Stimulated activated CD8-positive, alpha-beta memory T cell treated with anti-CD3 and anti-CD28 coated beads, Interleukin-7, amount 100 ng/mL, for 4 hours (primary cell): ENCODE data around the gene JMJD1C.
A peak's percentile ranks its signal among the peaks of the same experiment; 100 is the strongest.

Source experiments
- DNase-seq, 2 donors: peaks; one replicate each; pipeline ENCODE4 v3.0.0-alpha.2; 2020; ENCODE audit warnings: low read depth in 2 of 2

The JMJD1C gene

GRCh38 chr10:63481815-63482421 is 16.1 kb upstream of the JMJD1C start:
- DNase-seq = no peak

GRCh38 chr10:63480237-63480636 is 14.5 kb upstream of the JMJD1C start:
- DNase-seq = no peak

- DNase-seq = no peak
These were observed 12.8 kb upstream of the JMJD1C start for GRCh38 chr10:63478564-63478963.

DNA sequence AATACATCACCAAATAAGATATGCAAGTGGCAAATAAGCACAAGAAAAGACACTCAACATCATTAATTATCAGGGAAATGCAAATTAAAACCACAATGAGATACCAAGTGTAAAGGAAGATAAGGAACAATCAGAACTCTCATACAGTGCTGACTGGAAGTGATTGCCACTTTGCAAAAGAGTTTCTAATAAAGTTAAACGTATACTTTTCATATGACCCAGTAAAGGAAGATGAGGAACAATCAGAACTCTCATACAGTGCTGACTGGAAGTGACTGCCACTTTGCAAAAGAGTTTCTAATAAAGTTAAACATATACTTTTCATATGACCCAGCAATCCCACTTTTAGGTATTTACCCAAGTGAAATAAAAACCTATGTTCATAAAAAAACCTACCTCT is 12.2 kb upstream of the JMJD1C start:
- DNase-seq = no peak

DNA sequence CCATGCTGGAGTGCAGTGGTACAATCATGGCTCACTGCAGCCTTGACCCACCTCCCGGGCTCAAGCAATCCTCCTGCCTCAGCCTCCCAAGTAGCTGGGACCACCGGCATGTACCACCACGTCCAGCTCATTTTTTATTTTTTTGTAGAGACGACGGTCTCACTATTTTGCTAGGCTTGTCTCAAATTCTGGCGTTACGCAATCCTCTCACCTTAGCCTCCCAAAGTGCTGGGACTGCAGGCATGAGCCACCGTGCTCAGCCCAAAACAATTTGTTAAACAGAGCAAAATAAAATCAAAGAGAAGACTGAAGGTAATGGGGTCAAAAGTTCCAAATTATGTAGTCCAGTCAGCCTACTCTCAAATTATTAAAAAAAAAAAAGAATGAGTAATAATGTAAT is 8.7 kb upstream of the JMJD1C start:
- no peak for DNase-seq

- no peak for DNase-seq
These were observed 5.2 kb upstream of the JMJD1C start for GRCh38 chr10:63470928-63471327.

GRCh38 chr10:63468947-63469346 is 3.2 kb upstream of the JMJD1C start:
- no peak for DNase-seq

- DNase-seq = no peak
These were observed 2.1 kb upstream of the JMJD1C start for GRCh38 chr10:63467841-63468240.

- DNase-seq = peak in 1 of 2 donors; percentile 16
These were observed 563 bp upstream of the JMJD1C start for GRCh38 chr10:63466144-63466935.

DNA sequence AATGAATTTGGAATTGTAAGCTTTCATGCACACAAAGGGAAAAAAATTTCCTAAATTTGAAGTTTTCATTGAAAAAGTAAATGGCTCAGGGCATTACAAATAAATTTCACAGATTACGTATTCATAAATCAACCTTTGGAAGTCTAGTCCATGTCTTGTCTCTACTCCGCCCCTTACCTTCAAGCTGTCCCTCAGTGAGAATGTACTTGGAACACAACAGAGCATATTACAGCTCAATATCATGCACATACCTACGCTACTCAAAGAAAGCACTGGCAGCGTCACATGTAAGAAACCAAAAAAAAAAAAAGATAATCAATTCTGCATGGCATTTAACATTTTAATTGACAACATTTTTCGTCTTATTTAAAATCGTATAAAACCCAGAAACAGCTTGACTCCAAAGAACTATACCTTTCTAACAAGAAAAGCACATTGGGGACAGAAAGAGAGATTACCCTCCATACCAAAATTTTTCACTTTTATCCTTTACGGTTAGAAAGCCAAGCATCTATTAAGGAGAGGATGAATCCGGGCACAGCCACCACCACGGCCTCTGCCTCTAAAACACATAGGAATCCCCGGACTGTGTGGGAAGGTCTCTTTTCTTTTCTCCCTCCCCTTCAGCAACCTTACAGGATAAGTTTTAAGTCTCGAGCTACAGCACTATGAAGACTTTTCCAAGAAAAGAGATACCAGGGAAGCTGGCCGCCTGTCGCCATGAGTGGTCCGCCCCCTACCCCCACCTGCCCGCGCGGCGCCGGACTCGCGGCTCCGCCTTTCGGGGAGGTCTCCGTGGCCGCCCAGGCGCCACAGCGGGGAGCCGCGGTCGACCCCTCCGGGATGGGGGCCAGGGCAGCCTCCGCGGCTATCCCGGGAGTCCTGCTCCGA is 1.1 kb downstream of the JMJD1C start:
- DNase-seq = peak in 1 of 2 donors; percentile 44

- DNase-seq = no peak
These were observed 3.3 kb downstream of the JMJD1C start for GRCh38 chr10:63462442-63462841.

- DNase-seq = no peak
These were observed 7.6 kb downstream of the JMJD1C start for GRCh38 chr10:63458177-63458576.

GRCh38 chr10:63457594-63457993 is 8.2 kb downstream of the JMJD1C start:
- DNase-seq = no peak

DNA sequence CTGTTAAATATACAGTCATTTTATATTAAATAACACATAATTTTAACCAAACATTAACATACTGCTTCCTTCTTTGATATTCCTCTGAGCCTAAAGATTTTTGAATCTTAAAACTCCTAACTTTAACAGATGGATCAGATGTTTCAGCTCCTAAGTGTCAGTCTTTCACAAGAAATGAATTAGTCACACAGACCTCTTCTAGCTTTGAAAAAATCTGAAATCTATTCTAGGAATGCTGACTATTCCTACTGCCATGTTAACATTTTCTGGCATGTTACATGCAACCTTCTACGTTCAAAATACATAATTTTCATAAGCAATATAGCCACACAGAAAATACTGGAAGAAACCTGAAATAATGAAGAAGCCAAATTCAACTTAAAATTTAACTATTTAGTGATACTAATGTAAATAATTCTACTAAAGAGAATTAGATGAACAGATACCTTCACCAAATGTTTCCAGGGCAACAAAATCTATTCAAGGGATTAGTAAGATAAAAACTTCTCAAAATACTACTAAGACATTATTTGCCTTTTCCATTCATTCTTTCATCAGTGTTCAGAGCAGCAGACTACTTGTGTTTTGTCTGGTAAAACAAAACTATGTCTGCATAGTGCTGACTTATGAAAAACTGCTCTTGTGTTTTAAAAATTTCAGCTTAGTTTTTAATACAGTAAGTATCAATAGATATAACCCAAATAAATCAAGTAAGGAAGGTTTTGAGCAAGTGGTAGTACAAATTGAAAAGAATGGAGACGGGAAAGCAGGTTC is 9.2 kb downstream of the JMJD1C start:
- no peak for DNase-seq

GRCh38 chr10:63455507-63455906 is 10.3 kb downstream of the JMJD1C start:
- DNase-seq = no peak

DNA sequence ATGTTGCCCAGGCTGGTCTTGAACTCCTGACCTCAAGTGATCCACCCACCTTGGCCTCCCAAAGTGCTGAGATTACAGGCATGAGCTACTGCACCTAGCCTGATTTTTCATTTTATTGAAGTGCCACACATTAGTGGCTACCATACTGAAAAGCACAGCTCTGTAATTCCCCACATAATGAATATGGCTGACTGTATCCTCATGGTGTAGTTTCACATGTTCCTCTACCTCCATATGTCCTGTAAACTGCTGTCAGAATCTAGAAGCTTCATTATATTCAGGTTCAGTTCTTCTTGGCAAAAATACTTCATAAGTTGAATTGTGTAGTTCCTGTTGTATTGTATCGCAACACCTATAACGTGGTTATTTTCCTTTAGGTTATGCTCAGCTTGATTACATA is 11.1 kb downstream of the JMJD1C start:
- DNase-seq = no peak

DNA sequence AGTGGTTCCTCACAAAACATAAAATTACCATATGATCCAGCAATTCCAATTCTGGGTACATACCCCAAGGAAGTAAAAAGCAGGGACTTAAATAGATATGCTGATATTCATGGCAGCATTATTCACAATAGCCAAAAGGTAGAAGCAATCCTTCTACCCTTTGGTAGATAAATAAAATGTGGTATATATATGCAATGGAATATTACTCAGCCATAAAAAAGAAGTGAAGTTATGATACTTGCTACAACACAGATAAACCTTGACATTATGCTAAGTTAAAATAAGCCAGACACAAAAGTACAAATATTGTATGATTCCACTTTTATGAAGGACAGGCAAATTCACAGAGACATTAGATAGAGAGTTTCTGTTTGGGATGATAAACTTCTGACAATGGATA is 13.3 kb downstream of the JMJD1C start:
- no peak for DNase-seq

DNA sequence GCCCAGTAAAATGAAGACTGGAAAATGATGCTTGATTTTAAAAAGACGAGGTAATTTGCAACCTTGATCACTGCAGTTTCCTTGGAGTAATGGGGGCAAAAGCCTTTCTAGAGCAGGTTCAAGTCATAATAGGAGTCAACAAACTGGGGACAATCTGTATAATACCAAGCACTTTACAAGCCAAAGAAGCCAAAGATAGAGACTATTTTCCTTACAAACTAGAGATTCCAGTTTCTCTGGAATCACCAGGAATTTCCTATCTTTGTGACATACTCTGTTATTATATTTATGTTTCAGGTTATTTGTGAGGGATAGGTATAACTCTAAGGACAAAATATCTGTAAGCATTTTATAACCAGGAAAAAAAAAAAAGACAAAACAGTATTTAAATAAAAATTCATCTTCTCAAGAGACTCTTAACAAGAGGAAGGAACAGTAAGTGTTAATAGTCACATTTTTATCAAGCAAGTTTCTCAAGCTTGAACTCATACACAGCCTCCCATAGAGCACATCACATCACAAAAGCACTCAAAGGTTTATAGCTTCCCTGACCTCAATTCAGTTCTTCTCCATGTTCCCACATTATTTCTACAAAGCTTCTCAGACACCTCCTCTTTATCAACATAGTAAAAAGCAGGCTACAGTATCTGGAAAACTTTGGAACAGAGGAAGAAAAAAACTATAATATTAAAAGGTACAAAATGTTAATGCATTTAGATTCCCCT is 18.9 kb downstream of the JMJD1C start:
- DNase-seq = no peak

DNA sequence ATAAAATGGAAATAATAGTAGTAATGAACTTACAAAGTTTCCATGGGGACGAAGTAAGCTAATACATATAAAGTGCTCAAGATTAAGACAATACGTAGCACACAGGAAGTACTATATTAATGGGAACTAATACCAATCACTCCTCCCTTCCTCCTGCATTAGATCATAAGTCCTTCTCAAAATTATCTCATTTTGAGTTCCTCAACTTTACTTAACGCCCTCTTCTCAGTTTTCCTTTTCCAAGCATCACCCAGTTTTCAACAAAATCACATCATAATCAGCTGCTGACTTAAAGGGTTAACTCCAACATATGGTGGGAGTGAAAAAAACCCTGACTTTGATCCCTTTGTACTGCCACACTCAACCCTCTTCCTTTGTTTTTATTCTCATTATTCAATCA is 24.4 kb downstream of the JMJD1C start:
- no peak for DNase-seq

DNA sequence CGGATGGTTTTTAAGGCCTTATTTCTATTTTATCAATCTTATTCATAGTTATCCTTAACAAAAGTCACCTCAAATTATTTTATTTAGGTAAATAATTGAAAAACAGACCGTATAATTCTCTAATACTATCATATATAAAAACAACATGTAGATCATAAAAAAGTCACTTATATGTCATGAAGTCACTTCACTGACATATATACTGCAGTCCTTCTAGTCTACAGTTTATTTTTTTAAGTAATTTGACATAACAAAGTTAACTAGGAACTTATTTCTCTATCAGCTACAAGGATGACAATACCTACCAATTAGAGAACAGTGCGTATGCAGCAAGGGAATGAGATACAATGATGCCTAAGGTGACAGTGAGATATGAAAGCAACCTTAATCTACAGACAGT is 26.2 kb downstream of the JMJD1C start:
- no peak for DNase-seq
